NCI-H82 (cell line): Measurements from ENCODE around the gene SH3TC2.
A peak's percentile ranks its signal among the peaks of the same experiment; 100 is the strongest.

ENCODE experiments used
- DNase-seq: peaks from one replicate; lab custom pipeline; 2025; lab: John Stamatoyannopoulos, UW

Gene SH3TC2

GRCh38 chr5:149060325-149060724 lies 2.5 kb downstream of the SH3TC2 start:
- no peak for DNase-seq

DNA sequence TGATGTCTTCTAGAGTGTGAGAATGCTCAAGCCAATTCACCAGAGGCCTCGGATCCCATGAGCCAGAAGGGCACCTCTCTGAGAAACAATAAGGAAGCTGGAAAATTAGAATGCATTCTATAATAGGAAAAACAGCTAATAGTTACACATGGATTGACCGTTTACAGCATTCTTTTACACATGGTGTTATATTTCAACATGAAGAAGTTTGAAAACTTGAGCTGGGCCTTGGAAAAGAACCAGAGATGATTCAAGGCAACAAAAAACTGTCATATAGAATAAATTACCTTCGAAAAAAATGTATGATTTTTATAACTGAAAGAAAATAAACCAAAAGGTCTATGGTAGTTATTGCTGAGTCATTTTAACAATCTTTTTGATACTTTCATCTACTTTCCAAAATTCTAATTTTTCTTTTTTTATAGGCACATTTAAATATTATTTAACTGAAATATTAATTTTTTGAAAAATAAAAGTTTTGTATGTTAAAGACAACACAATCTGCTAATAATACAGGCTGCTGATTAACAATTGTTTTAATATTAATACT lies 6.2 kb downstream of the SH3TC2 start:
- no peak for DNase-seq

- DNase-seq: no peak
Observed at GRCh38 chr5:149054416-149054815, 8.4 kb downstream of the SH3TC2 start.

GRCh38 chr5:149053072-149053695 lies 9.7 kb downstream of the SH3TC2 start:
- DNase-seq: peak; percentile 94

DNA sequence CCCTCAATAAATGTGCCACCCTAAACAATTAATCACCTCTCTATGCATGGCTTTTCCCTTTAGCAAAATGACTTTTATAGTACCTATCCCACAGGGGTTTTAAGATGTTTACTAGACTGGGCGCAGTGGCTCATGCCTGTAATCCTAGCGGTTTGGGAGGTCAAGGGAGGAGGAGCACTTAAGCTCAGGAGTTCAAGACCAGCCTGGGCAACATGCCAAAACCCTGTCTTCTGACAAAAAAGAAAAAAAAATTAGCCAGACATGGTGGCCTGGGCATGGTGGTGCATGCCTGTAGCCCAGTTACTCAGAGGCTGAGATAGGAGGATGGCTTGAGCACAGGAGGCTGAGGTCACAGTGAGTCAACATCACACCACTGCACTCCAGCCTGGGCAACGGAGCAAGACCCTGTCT lies 13.5 kb downstream of the SH3TC2 start:
- DNase-seq: peak; percentile 46

DNA sequence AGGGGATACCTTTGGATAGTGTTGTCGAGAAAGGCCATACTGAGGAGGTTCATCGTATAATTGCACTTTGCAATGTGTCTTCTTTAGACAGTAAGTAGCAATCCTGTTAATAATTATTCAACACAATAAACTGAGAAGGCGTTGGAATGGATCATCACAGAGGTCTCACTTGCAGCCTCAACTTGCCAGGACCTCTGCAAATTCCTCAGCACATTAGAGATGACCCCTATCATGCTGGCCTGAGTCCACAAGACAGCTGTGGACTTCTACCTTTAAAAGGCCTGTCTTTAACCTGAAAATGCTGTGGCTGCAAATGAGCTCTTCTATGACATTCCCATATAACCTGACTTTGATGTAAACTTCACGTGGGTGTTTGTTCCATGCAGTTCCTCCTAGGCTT lies 14.1 kb downstream of the SH3TC2 start:
- DNase-seq: no peak

GRCh38 chr5:149047462-149047861 lies 15.4 kb downstream of the SH3TC2 start:
- DNase-seq: no peak

DNA sequence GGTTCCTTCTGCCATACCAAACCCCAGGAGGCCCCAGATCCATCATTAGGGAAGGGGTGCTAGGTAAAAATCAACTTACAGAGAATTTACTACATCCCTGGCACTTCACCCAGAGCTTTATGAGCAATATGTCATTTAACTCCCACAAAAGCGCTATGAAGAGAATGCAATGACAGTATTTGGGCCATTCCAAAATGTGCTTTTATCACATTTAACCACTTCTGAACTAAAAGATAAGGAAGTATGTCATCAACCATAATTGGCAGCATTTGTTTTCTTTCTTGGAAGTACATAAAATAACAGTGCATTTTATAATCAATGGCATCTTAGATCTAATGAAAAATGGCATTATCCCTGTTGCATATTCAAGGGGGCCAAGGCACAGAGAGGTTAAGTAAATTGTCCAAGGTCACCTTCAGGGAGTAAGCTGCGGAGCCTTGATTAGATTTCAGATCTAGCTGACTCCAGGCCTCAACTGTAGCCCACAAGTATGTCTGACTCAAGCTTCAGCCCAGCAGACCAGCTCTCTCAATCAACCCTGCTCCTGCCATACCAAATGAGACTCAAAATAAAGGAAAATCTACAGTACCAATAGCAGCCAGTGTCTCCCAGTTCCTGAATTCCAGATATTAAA lies 16.5 kb downstream of the SH3TC2 start:
- no peak for DNase-seq

GRCh38 chr5:149045089-149045460 lies 17.8 kb downstream of the SH3TC2 start:
- no peak for DNase-seq

DNA sequence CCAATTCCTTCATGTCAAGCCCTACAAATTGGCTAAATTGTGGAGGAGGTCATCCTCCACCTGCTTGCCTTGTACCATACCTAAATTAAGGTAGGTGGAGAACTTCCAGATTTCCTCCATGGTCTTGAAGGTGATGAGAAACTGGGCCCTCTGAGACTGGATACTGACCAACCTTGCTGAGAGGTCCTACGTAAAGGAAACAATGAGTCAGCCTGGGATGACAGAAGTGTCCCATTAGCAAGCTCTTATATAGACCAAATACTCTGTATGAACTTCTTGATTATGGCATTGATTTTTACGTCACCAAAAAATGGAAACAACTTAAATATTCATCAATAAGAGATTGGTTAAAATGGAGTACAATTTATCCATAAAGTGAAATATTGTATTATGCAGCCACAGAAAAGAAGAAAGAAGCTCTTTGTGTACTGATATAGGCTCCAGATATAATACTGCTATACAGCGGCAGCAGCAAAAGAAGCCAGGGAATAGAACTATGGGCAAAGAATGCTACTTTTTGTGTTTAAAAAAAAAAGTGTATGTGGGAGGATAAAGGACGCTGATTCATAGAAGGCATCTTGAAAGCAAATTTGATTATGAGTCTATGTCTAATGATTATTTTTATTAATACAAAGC lies 18.3 kb downstream of the SH3TC2 start:
- DNase-seq: no peak

- DNase-seq: no peak
Observed at GRCh38 chr5:149043641-149044040, 19.2 kb downstream of the SH3TC2 start.

- DNase-seq: no peak
Observed at GRCh38 chr5:149042865-149043264, 20.0 kb downstream of the SH3TC2 start.

- no peak for DNase-seq
Observed at GRCh38 chr5:149041242-149041641, 21.6 kb downstream of the SH3TC2 start.

GRCh38 chr5:149040421-149040820 lies 22.4 kb downstream of the SH3TC2 start:
- no peak for DNase-seq

GRCh38 chr5:149039506-149039905 lies 23.4 kb downstream of the SH3TC2 start:
- DNase-seq: no peak

- DNase-seq: no peak
Observed at GRCh38 chr5:149038336-149039080, 24.4 kb downstream of the SH3TC2 start.

DNA sequence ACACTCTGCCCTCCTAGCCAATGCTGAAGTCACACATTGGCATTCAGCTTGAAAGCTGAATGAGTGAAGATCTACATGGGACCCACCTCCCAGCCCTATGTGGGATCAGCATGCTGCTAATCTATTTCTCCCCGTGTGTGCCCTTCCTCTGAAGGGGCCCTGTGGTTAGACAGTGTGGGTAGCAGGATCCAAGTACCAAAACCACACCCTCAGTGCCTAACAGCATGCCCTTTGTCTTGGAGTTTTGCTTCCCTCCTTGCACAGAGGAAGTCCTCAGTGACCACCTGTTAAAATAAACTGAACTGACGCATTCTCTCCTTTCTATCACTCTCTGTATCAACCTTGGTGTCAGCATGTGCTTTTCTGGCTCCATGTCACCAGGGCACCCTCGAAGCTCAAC lies 25.0 kb downstream of the SH3TC2 start:
- no peak for DNase-seq

- DNase-seq: no peak
Observed at GRCh38 chr5:149036970-149037369, 25.9 kb downstream of the SH3TC2 start.

DNA sequence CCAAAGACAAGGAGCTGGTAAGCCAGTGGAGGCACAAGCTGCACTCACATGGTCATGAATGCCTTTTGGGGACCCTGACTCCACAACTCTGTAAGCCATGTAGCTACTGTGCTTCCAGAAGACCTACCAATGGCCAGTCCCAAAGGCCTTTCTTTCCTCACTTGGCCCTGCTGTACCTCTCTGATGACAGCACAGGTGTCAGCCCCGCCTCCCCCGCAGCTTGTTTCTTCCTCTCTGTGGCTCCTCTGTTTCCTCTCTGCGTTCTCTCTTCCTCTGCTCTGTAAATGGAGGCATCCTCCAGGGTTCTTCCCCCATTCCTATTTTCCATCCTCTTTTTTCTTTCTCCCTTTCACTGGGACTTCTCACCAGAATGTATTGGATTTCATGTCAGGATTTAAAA lies 26.7 kb downstream of the SH3TC2 start:
- DNase-seq: no peak

GRCh38 chr5:149035372-149035790 lies 27.5 kb downstream of the SH3TC2 start:
- peak; percentile 76 for DNase-seq

- DNase-seq: no peak
Observed at GRCh38 chr5:149030838-149031397, 31.9 kb downstream of the SH3TC2 start.

GRCh38 chr5:149030392-149030791 lies 32.5 kb downstream of the SH3TC2 start:
- DNase-seq: no peak
